Rectal smooth muscle tissue (tissue), 1 donor: ENCODE results near the gene CLEC20A.
"Not testable (repeated sequence)": the region's sequence is repeated elsewhere in the genome, so short reads cannot be mapped to it uniquely, and the experiment has no call there.

Experiments
- H3K27ac ChIP-seq: one replicate; pipeline ENCODE4 v1.7.0; 2013; ENCODE audit warnings: low read depth, low read length, inconsistent platforms
- H3K27me3 ChIP-seq: one replicate; pipeline ENCODE4 v1.7.0; 2013; ENCODE audit warnings: low read length; ENCODE audit not compliant: control insufficient read depth, insufficient read depth
- H3K36me3 ChIP-seq: one replicate; pipeline ENCODE4 v1.7.0; 2013; ENCODE audit warnings: low read length; ENCODE audit not compliant: control insufficient read depth, insufficient read depth
- H3K4me1 ChIP-seq: one replicate; pipeline ENCODE4 v1.7.0; 2013; ENCODE audit warnings: low read length; ENCODE audit not compliant: control insufficient read depth, insufficient read depth
- H3K4me3 ChIP-seq: one replicate; pipeline ENCODE4 v1.7.0; 2013; ENCODE audit warnings: low read length
- H3K9ac ChIP-seq: one replicate; pipeline ENCODE4 v1.7.0; 2013; ENCODE audit warnings: low read length

The CLEC20A gene

GRCh38 chr1:178503316-178503715 lies 6.6 kb upstream of the CLEC20A start:
- H3K36me3 ChIP-seq, H3K4me3 ChIP-seq, H3K9ac ChIP-seq, H3K27me3 ChIP-seq, H3K27ac ChIP-seq, H3K4me1 ChIP-seq: not testable (repeated sequence)

- Histone ChIP-seq H3K4me3 (no peak overlapping the region), H3K4me1 (no peaks in the 10 kb centered on the region), H3K27me3 (no peaks in the 10 kb centered on the region), H3K27ac (no peak overlapping the region), H3K9ac (no peak overlapping the region), H3K36me3 (no peaks in the 10 kb centered on the region)
Observed at GRCh38 chr1:178502856-178503255, 6.1 kb upstream of the CLEC20A start.

DNA sequence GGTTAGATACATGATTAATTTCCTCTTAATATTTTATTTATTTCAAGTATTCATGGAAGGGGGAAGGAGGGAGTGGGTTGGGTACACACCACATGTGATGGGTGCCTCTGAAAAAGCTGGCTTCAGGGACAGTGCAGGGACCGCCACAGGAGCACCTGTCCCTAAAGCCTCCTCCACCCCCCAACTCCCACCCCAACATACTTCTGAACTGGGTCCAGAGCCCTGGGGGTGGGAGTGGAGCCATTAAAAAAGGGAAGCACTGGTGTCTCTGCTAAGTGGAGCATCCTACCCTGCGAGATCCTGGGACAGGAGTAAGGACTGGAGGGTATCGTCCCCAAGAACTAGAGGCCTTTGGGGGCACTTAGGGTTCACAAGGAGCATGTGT lies 5.6 kb upstream of the CLEC20A start:
- H3K27me3 ChIP-seq = no peaks in the 10 kb centered on the region
- H3K4me1 ChIP-seq = no peaks in the 10 kb centered on the region
- H3K27ac ChIP-seq = no peak overlapping the region
- no peak overlapping the region for H3K9ac ChIP-seq
- H3K4me3 ChIP-seq = no peak overlapping the region
- H3K36me3 ChIP-seq = no peaks in the 10 kb centered on the region

DNA sequence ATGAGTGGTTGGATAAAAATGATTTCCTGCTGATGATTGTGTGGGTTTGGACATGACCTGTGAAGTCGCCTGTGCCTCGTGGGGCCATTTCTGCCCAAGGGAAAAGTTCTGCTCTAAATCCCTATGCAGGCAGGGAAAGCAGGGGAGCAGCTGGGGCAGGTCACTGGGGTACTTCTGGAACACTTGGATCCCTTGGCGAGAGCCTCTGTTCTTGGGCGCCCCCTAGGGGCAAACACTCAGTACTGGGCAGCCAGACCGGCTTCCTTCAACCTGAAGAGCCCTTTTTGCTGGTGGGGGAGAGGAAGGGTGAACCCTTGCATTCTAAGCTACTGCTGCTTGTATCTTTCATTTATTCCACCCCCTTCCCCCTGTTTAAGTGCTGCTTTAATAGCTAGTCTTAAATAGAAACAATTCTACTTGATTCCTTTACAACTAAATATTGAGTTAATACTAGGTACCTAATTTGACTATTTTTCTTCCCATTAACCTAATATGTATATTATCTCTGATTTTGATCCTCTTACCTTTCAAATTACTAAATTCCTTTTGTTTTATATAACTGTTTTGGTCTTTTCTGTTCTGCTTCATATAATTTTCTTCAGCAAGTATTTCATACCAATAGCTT lies 5.1 kb upstream of the CLEC20A start:
- Histone ChIP-seq H3K4me1 (no peaks in the 10 kb centered on the region), H3K36me3 (no peaks in the 10 kb centered on the region), H3K9ac (no peak overlapping the region)

GRCh38 chr1:178500936-178501554 lies 4.3 kb upstream of the CLEC20A start:
- Histone ChIP-seq H3K36me3 (no peaks in the 10 kb centered on the region), H3K27me3 (no peaks in the 10 kb centered on the region), H3K27ac (no peak overlapping the region), H3K4me3 (no peak overlapping the region), H3K9ac (no peak overlapping the region), H3K4me1 (no peaks in the 10 kb centered on the region)

More for the DNA sequence above, 5.1 kb upstream of the CLEC20A start:
- no peaks in the 10 kb centered on the region for H3K27me3 ChIP-seq
- H3K27ac ChIP-seq = no peak overlapping the region
- H3K4me3 ChIP-seq = no peak overlapping the region

DNA sequence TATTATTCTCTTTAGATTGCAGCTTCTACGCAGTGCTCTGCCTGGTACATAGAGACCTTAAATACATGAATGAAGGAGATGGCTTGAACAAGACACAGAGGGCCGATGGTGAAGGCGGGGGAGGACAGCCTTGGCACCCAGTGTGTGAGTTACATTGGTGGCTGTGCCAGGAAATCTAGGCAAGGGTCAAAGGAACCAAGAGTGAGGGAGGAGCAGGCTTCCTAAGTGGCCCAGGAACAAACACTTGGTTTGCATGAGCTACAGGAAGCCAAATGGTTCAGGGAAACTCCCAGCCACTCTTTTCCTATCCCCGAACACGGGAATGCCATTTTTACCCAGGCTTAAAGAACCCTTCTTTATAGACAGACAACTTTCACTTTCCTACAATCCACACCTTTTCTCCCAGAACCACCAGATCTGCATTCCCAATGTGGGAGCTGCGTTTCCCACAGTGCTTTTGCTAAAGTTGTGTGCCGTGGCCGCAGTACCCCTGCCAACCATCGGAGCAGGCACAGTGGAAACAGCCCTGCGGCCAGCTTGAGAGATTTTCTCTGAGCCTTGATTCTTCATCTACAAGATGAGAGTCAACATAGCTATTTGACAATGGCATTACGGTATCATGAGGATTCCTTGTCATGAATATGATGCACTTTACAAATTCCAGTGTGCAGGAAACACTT lies 3.5 kb upstream of the CLEC20A start:
- Histone ChIP-seq H3K27me3 (no peaks in the 10 kb centered on the region), H3K4me3 (no peak overlapping the region), H3K4me1 (no peaks in the 10 kb centered on the region), H3K9ac (no peak overlapping the region), H3K27ac (no peak overlapping the region), H3K36me3 (no peaks in the 10 kb centered on the region)

DNA sequence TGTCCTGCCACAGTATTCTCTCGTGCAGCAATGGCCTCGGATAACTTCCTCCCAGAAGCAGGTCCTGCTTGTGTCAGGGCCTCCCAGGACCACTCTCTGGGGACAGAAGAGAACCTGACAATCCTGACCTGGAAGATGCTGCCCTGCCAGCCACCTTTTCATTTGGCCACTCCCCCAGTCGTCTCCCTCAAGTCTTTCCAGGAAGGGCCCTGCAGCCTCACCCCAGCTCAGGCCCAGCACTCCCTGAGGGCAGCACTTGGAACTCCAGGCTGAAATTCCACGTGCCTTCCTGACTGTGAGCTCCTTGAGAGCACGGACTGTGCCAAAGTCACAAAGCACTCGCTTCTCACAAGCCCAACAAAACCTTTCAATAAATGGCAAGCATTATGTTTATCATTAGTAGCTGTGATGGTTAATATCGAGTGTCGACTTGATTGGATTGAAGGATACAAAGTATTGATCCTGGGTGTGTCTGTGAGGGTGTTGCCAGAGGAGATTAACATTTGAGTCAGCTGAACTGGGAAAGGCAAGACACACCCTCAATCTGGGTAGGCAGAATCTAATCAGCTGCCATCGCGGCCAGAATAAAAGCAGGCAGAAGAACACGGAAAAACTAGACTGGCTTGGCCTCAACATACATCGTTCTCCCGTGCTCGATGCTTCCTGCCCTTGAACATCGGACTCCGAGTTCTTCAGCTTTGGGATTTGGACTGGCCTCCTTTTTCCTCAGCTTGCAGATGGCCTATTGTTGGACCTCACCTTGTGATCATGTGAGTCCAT lies 2.3 kb upstream of the CLEC20A start:
- Histone ChIP-seq H3K9ac (no peak overlapping the region), H3K27me3 (no peaks in the 10 kb centered on the region), H3K4me1 (no peaks in the 10 kb centered on the region), H3K36me3 (no peaks in the 10 kb centered on the region), H3K4me3 (no peak overlapping the region), H3K27ac (no peak overlapping the region)

DNA sequence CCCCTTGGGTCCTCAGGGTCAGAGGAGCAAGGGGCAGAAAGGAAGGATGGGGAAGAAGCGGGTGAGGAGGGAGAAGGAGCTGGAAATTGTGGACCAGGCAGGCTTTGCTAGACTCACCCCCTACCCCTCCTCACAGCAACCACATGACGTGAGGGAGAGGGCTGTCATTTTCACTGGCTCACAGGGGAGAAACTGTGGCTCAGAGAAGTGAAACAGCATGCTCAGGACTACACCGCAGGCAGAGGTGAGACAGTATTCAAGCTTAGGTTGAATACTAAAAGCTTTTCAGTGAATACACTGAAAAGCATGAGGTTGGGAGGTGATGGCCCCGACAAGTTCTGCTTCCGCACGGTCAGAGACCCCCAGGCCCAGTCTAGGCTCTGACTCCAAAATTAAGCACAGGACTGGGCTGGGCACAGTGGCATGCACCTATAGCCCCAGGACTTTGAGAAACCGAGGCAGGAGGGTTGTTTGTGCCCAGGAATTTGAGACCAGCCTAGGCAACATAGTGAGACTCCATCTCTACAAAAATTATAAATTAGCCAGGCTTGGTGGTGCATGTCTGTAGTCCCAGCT lies 1.2 kb upstream of the CLEC20A start:
- Histone ChIP-seq H3K9ac (no peak overlapping the region), H3K36me3 (no peaks in the 10 kb centered on the region), H3K27me3 (no peaks in the 10 kb centered on the region), H3K27ac (no peak overlapping the region), H3K4me1 (no peaks in the 10 kb centered on the region), H3K4me3 (no peak overlapping the region)

- no peak overlapping the region for H3K4me3 ChIP-seq
- no peak overlapping the region for H3K27ac ChIP-seq
- no peak overlapping the region for H3K9ac ChIP-seq
- no peaks in the 10 kb centered on the region for H3K27me3 ChIP-seq
- no peaks in the 10 kb centered on the region for H3K36me3 ChIP-seq
- H3K4me1 ChIP-seq = no peaks in the 10 kb centered on the region
Observed at GRCh38 chr1:178495741-178496409, 889 bp downstream of the CLEC20A start.

DNA sequence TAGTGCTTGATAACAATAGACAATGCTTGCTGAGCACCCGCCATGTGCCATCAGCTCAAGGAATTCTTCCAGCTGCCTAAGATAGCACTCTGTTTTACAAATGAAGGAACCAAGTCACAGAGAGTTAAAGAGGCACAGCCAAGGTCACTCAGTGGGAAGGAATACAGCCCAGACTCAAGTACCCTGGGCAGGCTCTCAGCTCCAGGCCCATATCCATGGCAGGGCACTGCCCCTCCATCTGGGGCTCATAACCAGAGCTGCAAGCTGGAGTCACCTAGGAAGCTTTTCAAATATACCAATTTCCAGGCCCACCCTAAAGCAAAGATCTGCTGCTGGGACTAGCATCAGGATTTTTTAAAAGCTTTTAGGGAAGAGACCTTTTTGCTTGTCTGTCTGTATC lies 1.6 kb downstream of the CLEC20A start:
- H3K4me1 ChIP-seq = no peaks in the 10 kb centered on the region
- H3K27me3 ChIP-seq = no peaks in the 10 kb centered on the region
- H3K9ac ChIP-seq = no peak overlapping the region
- H3K36me3 ChIP-seq = no peaks in the 10 kb centered on the region
- H3K27ac ChIP-seq = no peak overlapping the region
- H3K4me3 ChIP-seq = no peak overlapping the region

- H3K36me3 ChIP-seq = no peaks in the 10 kb centered on the region
- no peak overlapping the region for H3K4me3 ChIP-seq
- H3K4me1 ChIP-seq = no peaks in the 10 kb centered on the region
- H3K27ac ChIP-seq = no peak overlapping the region
- H3K9ac ChIP-seq = no peak overlapping the region
- H3K27me3 ChIP-seq = no peaks in the 10 kb centered on the region
Observed at GRCh38 chr1:178494569-178494971, 2.2 kb downstream of the CLEC20A start.

DNA sequence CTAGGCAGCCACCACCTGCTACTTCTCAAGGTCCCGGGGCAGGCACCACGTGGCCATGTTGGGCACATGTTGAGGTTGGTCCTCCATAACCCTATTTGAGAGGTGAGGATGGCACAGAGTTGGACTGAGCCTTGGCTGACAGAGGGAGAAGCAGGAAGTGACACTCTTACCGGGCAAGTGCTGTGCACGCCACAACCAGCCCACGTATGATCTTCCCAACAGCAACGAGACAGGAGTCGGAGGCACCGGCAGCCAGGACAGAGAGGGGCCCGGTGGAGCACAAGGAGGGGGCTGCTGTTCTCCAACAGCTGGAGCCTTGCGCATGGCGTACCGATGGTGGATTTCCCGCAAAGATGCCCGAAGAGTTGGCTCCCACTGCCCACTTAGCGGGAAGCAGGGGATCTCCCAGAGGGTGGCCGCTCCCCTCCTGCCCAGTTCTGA lies 3.4 kb downstream of the CLEC20A start:
- H3K4me1 ChIP-seq = no peaks in the 10 kb centered on the region
- H3K9ac ChIP-seq = no peak overlapping the region
- no peak overlapping the region for H3K4me3 ChIP-seq
- H3K36me3 ChIP-seq = no peaks in the 10 kb centered on the region
- H3K27me3 ChIP-seq = no peaks in the 10 kb centered on the region
- no peak overlapping the region for H3K27ac ChIP-seq
